ENCODE measurements around the gene CPNE2.

- TF ChIP-seq CTCF (conservative IDR thresholded peaks at IDR 0.05; ENCODE audit: low read depth, low read length) (no peak), EZH2 (IDR thresholded peaks at IDR 0.05; ENCODE audit: low read length, unreplicated experiment) (no peak)
Measured at GRCh38 chr16:57096793-57097192, 4.4 kb downstream of the CPNE2 start.
